ENCODE data around the gene COIL. TPM values are rescaled to one million over a fixed set of nuclear protein-coding genes. Genes with fewer than 3 reads are reported as not detected.

COIL gene
- total and polyA plus RNA-seq, 2 donors (not counting 3 experiments of a cell fraction or from before 2014, with no cell fraction given), result 4.2 to 20.6 TPM

GRCh38 chr17:56975656-56976055, 14.8 kb upstream of the COIL start:
- H4K20me1 ChIP-seq (replicated peaks; ENCODE audit: control insufficient read depth, extremely low read depth, insufficient read depth, low read length), result no peaks in the 10 kb centered on the region
- no peaks in the 10 kb centered on the region for H3K9me1 ChIP-seq (replicated peaks; ENCODE audit: control insufficient read depth, extremely low read depth, insufficient read depth, low read length)
- peaks cover 14% of the 10 kb centered on the region for H3K4me1 ChIP-seq (ENCODE audit: control insufficient read depth, extremely low read depth, insufficient read depth, low read length)
- H3K9me3 ChIP-seq (replicated peaks; ENCODE audit: control insufficient read depth, insufficient read depth, low read length), result no peaks in the 10 kb centered on the region
- no peak overlapping the region for H3K27ac ChIP-seq (ENCODE audit: insufficient read depth, low read depth, low read length)
- no peak overlapping the region for H3K4me2 ChIP-seq (ENCODE audit: insufficient read depth, low read length)
- no peak overlapping the region for H3K9ac ChIP-seq (replicated peaks; ENCODE audit: extremely low read depth, insufficient read depth, low read length)
- peaks cover 0 to 4% of the 10 kb centered on the region in 2 experiments for H3K27me3 ChIP-seq (ENCODE audit: control insufficient read depth in 2 of 2, insufficient read depth in 2 of 2, low read length in 2 of 2)
- no peaks in the 10 kb centered on the region for H3K79me2 ChIP-seq (ENCODE audit: control insufficient read depth, insufficient read depth, low read length)
- no peak overlapping the region for H2AFZ ChIP-seq (ENCODE audit: low read depth, low read length)
- H3K36me3 ChIP-seq (ENCODE audit: control insufficient read depth in 2 of 2, extremely low read depth in 1 of 2, insufficient read depth in 2 of 2, low read length in 2 of 2), result no peaks in the 10 kb centered on the region
- ChIA-PET CTCF (no interaction called here), POLR2A (no interaction called here)
- no peak for TF ChIP-seq POLR2A (IDR thresholded peaks at IDR 0.05; ENCODE audit: low read depth, low read length)
- no peak for TF ChIP-seq POLR2AphosphoS5 (IDR thresholded peaks at IDR 0.05; ENCODE audit: insufficient read depth, low read depth, low read length)
- TF ChIP-seq MYC (IDR thresholded peaks at IDR 0.05; ENCODE audit: low read depth, low read length), result no peak
- TF ChIP-seq JUN (IDR thresholded peaks at IDR 0.05; ENCODE audit: borderline replicate concordance, insufficient read depth, insufficient read length, low read depth), result no peak
- no peak for TF ChIP-seq EZH2 (IDR thresholded peaks at IDR 0.05; ENCODE audit: borderline replicate concordance, low read depth, low read length, severe bottlenecking)
- TF ChIP-seq CTCF (IDR thresholded peaks at IDR 0.05; ENCODE audit: extremely low read depth in 1 of 2, insufficient read depth in 1 of 2, low read depth in 1 of 2, low read length in 2 of 2), result no peak
- no peak for TF ChIP-seq FOS (IDR thresholded peaks at IDR 0.05; ENCODE audit: borderline replicate concordance, insufficient read depth, low read length)
- TF ChIP-seq MAX (IDR thresholded peaks at IDR 0.05; ENCODE audit: insufficient read depth, insufficient read length), result no peak
- TF ChIP-seq GATA2 (IDR thresholded peaks at IDR 0.05; ENCODE audit: insufficient read depth, insufficient read length, low read depth, low read length), result no peak
- FAIRE-seq (no peak), DNase-seq (ENCODE audit: low read depth, low spot score) (no peak)
- no TSS peak for BruUV-seq (replicated peaks)
- intact Hi-C loops (cut with micrococcal nuclease), result loop anchor here (5.0 kb wide), 1 partner anchor 112 kb away; the partner anchor contains the start of gene AKAP1
- dilution Hi-C loops (cut with MboI; ENCODE audit: extremely low pct_ligation_motif_present, low sequenced_read_pairs), result no loop called here
- no peak overlapping the region for H3K4me3 ChIP-seq (replicated peaks in 1 of 3; ENCODE audit: insufficient read depth in 1 of 3, low read depth in 1 of 3, low read length in 3 of 3)
